OCI-LY7 (cell line): ENCODE results near the gene NEO1.

Experiments
- CTCF ChIP-seq: fragments of 200-600 bp; sonication (generic); conservative IDR thresholded peaks from 2 replicates; pipeline ENCODE4 v1.5.1; 2014; ENCODE audit warnings: mild to moderate bottlenecking, antibody characterized with exemption, low read length, moderate library complexity, mixed read lengths
- EZH2phosphoT487 ChIP-seq: fragments of 200-600 bp; sonication (generic); IDR thresholded peaks from 2 replicates; pipeline ENCODE4 v1.6.1; 2018; ENCODE audit warnings: low read depth, borderline replicate concordance, mild to moderate bottlenecking, mixed run types, antibody characterized with exemption, low read length, moderate library complexity, mixed read lengths

GRCh38 chr15:73246898-73247297 is 194.6 kb downstream of the NEO1 start:
- no peak for TF ChIP-seq CTCF
- no peak for TF ChIP-seq EZH2phosphoT487
